HEK293 (cell line): ENCODE measurements around the gene PIK3R1.

Source experiments
- CTCF ChIA-PET: fragments of 350-600 bp; formaldehyde crosslinking; extraction: SDS; loops from one replicate; lab custom pipeline; 2021; ENCODE audit warnings: antibody characterized with exemption; lab: Yijun Ruan, JAX
- POLR2A ChIA-PET: fragments of 300-600 bp; formaldehyde crosslinking; extraction: SDS; loops from one replicate; lab custom pipeline; 2020; ENCODE audit warnings: antibody characterized with exemption, inconsistent platforms; lab: Yijun Ruan, JAX
- H3K27ac ChIP-seq: fragments of 200-500 bp; sonication (Bioruptor generic); 2 replicates; pipeline ENCODE4 v1.5.1; 2014; ENCODE audit warnings: low read depth, low read length, control low read depth, inconsistent platforms; ENCODE audit errors: extremely low read depth
- H3K36me3 ChIP-seq, 2 experiments: fragments of 200-500 bp in 1 of 2; sonication (Bioruptor generic) in 1 of 2; 1 replicate in 1 of 2; 2 replicates in 1 of 2; pipeline ENCODE4 v1.5.1; 2014 to 2017; ENCODE audit warnings: inconsistent platforms in 2 of 2, low read length in 2 of 2; ENCODE audit not compliant: control insufficient read depth in 2 of 2, insufficient read depth in 1 of 2
- H3K4me1 ChIP-seq: fragments of 200-500 bp; sonication (Bioruptor generic); 2 replicates; pipeline ENCODE4 v1.5.1; 2014; ENCODE audit warnings: mild to moderate bottlenecking, low read length, inconsistent platforms; ENCODE audit not compliant: control insufficient read depth, insufficient read depth
- H3K4me3 ChIP-seq: 2 replicates; pipeline ENCODE4 v1.5.1; 2011; ENCODE audit warnings: low read depth, mild to moderate bottlenecking, control low read depth, low read length, moderate library complexity
- H3K9me3 ChIP-seq: fragments of 200-500 bp; sonication (Bioruptor generic); 2 replicates; pipeline ENCODE4 v1.5.1; 2014; ENCODE audit warnings: low read depth, low read length, inconsistent platforms; ENCODE audit not compliant: control insufficient read depth, insufficient read depth
- HOXD13 ChIP-seq: sonication (generic); formaldehyde crosslinking; IDR thresholded peaks from 2 replicates; pipeline ENCODE4 v1.8.0; 2022; ENCODE audit warnings: missing genetic modification reagents, borderline replicate concordance
- KLF1 ChIP-seq: fragments of 450-650 bp; formaldehyde crosslinking; IDR thresholded peaks from 2 replicates; pipeline ENCODE4 v1.5.1; 2016; ENCODE audit warnings: missing biosample characterization, missing genetic modification characterization
- KLF8 ChIP-seq: fragments of 450-650 bp; formaldehyde crosslinking; IDR thresholded peaks from 2 replicates; pipeline ENCODE4 v1.5.1; 2016; ENCODE audit warnings: missing biosample characterization, missing genetic modification characterization
- SETDB1 ChIP-seq: IDR thresholded peaks from one replicate; pipeline ENCODE4 v1.6.1; 2017; ENCODE audit warnings: mild to moderate bottlenecking, low read length, moderate library complexity, mixed read lengths; ENCODE audit not compliant: insufficient read length
- ZNF132 ChIP-seq: fragments of 450-650 bp; formaldehyde crosslinking; IDR thresholded peaks from 2 replicates; pipeline ENCODE4 v1.5.1; 2017; ENCODE audit warnings: missing biosample characterization, missing genetic modification characterization, borderline replicate concordance
- ZNF169 ChIP-seq: fragments of 450-650 bp; formaldehyde crosslinking; IDR thresholded peaks from 2 replicates; pipeline ENCODE4 v1.5.1; 2016; ENCODE audit warnings: missing biosample characterization, missing genetic modification characterization
- ZNF175 ChIP-seq: fragments of 450-650 bp; formaldehyde crosslinking; IDR thresholded peaks from 2 replicates; pipeline ENCODE4 v1.5.1; 2016; ENCODE audit warnings: missing biosample characterization, missing genetic modification characterization
- ZNF184 ChIP-seq: fragments of 450-650 bp; IDR thresholded peaks from 2 replicates; pipeline ENCODE4 v1.5.1; 2018; ENCODE audit warnings: missing biosample characterization, mild to moderate bottlenecking, missing genetic modification characterization
- ZNF223 ChIP-seq: fragments of 450-650 bp; formaldehyde crosslinking; IDR thresholded peaks from 2 replicates; pipeline ENCODE4 v1.5.1; 2016; ENCODE audit warnings: missing biosample characterization, missing genetic modification characterization
- ZNF350 ChIP-seq: fragments of 450-650 bp; formaldehyde crosslinking; IDR thresholded peaks from 2 replicates; pipeline ENCODE4 v1.5.0; 2017; ENCODE audit warnings: missing biosample characterization, mild to moderate bottlenecking, missing genetic modification characterization
- ZNF366 ChIP-seq: fragments of 450-650 bp; formaldehyde crosslinking; conservative IDR thresholded peaks from 2 replicates; pipeline ENCODE4 v1.5.1; 2016; ENCODE audit warnings: missing biosample characterization, missing genetic modification characterization
- ZNF404 ChIP-seq: fragments of 450-650 bp; formaldehyde crosslinking; IDR thresholded peaks from 2 replicates; pipeline ENCODE4 v1.5.1; 2017; ENCODE audit warnings: missing biosample characterization, missing genetic modification characterization
- ZNF416 ChIP-seq: fragments of 450-650 bp; formaldehyde crosslinking; IDR thresholded peaks from 2 replicates; pipeline ENCODE4 v1.5.1; 2016; ENCODE audit warnings: missing biosample characterization, missing genetic modification characterization
- ZNF529 ChIP-seq: fragments of 450-650 bp; formaldehyde crosslinking; IDR thresholded peaks from 2 replicates; pipeline ENCODE4 v1.5.1; 2017; ENCODE audit warnings: missing genetic modification characterization, missing biosample characterization; ENCODE audit not compliant: insufficient replicate concordance
- ZNF544 ChIP-seq: fragments of 450-650 bp; formaldehyde crosslinking; IDR thresholded peaks from 2 replicates; pipeline ENCODE4 v1.5.0; 2017; ENCODE audit warnings: missing biosample characterization, missing genetic modification characterization
- ZNF561 ChIP-seq: fragments of 450-650 bp; IDR thresholded peaks from 2 replicates; pipeline ENCODE4 v1.5.1; 2018; ENCODE audit warnings: missing biosample characterization, missing genetic modification characterization, borderline replicate concordance
- ZNF639 ChIP-seq: fragments of 450-650 bp; formaldehyde crosslinking; IDR thresholded peaks from 2 replicates; pipeline ENCODE4 v1.5.1; 2016; ENCODE audit warnings: missing biosample characterization, missing genetic modification characterization
- ZNF747 ChIP-seq: fragments of 450-650 bp; formaldehyde crosslinking; IDR thresholded peaks from 2 replicates; pipeline ENCODE4 v1.5.1; 2016; ENCODE audit warnings: missing biosample characterization, missing genetic modification characterization
- ZSCAN16 ChIP-seq: fragments of 450-650 bp; formaldehyde crosslinking; IDR thresholded peaks from 2 replicates; pipeline ENCODE4 v1.5.1; 2016; ENCODE audit warnings: missing biosample characterization, missing genetic modification characterization
- ZSCAN5A ChIP-seq: fragments of 450-650 bp; formaldehyde crosslinking; IDR thresholded peaks from 2 replicates; pipeline ENCODE4 v1.5.1; 2016; ENCODE audit warnings: missing biosample characterization, missing genetic modification characterization
- TF ChIP-seq, protein P1 (sequence below): fragments of 450-650 bp; formaldehyde crosslinking; IDR thresholded peaks from 2 replicates; pipeline ENCODE4 v1.5.1; 2016; ENCODE audit warnings: missing biosample characterization, missing genetic modification characterization, low read depth
- TF ChIP-seq, protein P2 (sequence below): fragments of 450-650 bp; formaldehyde crosslinking; IDR thresholded peaks from 2 replicates; pipeline ENCODE4 v1.5.1; 2016; ENCODE audit warnings: missing biosample characterization, missing genetic modification characterization
- TF ChIP-seq, protein P3 (sequence below): fragments of 450-650 bp; formaldehyde crosslinking; IDR thresholded peaks from 2 replicates; pipeline ENCODE4 v1.5.1; 2016; ENCODE audit warnings: missing biosample characterization, missing genetic modification characterization
- TF ChIP-seq, protein P4 (sequence below): fragments of 450-650 bp; formaldehyde crosslinking; IDR thresholded peaks from 2 replicates; pipeline ENCODE4 v1.5.1; 2016; ENCODE audit warnings: missing biosample characterization, missing genetic modification characterization

Gene PIK3R1

DNA sequence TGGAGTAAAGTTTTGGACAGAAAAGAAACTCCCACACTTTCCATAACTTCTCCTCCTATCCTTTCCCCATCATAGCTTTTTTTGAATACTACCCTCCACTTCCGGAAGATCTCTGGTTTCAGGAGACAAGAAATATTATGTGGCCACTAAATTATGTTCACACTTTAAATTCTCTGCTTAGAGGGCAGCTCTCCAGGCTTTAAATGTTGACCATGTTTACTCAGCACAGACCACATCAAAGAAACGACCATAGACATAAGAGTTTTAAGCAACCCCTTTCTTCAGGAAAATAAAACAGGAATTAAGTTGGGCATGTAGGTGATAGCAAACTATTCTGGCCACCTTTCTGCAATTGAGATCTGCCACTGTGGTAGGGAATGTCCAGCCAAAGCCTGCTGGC lies 97.8 kb downstream of the PIK3R1 start:
- H3K4me1 ChIP-seq: no peaks in the 10 kb centered on the region
- no peak overlapping the region for H3K27ac ChIP-seq
- H3K9me3 ChIP-seq: no peaks in the 10 kb centered on the region
- H3K4me3 ChIP-seq: no peak overlapping the region
- ChIA-PET CTCF (interaction anchor here (0.5 kb wide), 2 partner anchors 56 to 234 kb away, joined by 3 to 5 read pairs; no protein-coding TSS in a partner anchor), POLR2A (no interaction called here)
- TF ChIP-seq ZNF169 (tag by site-specific recombination): no peak
- TF ChIP-seq ZNF184 (tag by site-specific recombination): no peak
- TF ChIP-seq HOXD13: no peak
- TF ChIP-seq ZNF561: no peak
- no peak for TF ChIP-seq ZNF366 (tag by site-specific recombination)
- no peak for TF ChIP-seq ZNF223 (tag by site-specific recombination)
- no peak for TF ChIP-seq ZNF544 (tag by site-specific recombination)
- TF ChIP-seq ZNF132: no peak
- no peak for TF ChIP-seq KLF8
- no peak for TF ChIP-seq ZSCAN16
- no peak for TF ChIP-seq ZNF350 (tag by site-specific recombination)
- no peaks in the 10 kb centered on the region for H3K36me3 ChIP-seq

DNA sequence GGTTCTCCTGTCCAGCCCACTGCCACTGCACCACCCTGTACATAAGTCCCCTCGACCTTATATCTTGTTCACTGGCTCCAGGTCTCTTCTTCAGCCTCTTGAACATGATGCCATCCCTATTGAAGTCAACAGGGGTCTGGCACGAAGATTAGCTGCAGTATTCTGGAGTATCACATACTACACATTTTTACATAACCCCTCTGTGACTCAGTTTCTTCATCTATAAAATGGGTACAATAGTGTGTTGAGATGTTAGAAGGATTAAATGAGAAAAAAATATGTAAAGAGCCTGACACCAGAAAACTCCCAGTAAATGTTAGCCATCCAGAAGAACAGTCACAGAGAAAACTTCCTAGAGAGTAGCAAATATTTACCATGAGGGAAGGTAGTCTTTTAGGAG lies 98.9 kb downstream of the PIK3R1 start:
- Histone ChIP-seq H3K9me3 (no peaks in the 10 kb centered on the region), H3K4me1 (no peaks in the 10 kb centered on the region), H3K4me3 (no peak overlapping the region)
- CTCF ChIA-PET: no interaction called here
- POLR2A ChIA-PET: no interaction called here
- TF ChIP-seq, protein P1, sequence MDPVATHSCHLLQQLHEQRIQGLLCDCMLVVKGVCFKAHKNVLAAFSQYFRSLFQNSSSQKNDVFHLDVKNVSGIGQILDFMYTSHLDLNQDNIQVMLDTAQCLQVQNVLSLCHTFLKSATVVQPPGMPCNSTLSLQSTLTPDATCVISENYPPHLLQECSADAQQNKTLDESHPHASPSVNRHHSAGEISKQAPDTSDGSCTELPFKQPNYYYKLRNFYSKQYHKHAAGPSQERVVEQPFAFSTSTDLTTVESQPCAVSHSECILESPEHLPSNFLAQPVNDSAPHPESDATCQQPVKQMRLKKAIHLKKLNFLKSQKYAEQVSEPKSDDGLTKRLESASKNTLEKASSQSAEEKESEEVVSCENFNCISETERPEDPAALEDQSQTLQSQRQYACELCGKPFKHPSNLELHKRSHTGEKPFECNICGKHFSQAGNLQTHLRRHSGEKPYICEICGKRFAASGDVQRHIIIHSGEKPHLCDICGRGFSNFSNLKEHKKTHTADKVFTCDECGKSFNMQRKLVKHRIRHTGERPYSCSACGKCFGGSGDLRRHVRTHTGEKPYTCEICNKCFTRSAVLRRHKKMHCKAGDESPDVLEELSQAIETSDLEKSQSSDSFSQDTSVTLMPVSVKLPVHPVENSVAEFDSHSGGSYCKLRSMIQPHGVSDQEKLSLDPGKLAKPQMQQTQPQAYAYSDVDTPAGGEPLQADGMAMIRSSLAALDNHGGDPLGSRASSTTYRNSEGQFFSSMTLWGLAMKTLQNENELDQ (tag by site-specific recombination): no peak
- TF ChIP-seq ZNF404 (tag by site-specific recombination) (no peak), ZSCAN5A (no peak)
- TF ChIP-seq, protein P2, sequence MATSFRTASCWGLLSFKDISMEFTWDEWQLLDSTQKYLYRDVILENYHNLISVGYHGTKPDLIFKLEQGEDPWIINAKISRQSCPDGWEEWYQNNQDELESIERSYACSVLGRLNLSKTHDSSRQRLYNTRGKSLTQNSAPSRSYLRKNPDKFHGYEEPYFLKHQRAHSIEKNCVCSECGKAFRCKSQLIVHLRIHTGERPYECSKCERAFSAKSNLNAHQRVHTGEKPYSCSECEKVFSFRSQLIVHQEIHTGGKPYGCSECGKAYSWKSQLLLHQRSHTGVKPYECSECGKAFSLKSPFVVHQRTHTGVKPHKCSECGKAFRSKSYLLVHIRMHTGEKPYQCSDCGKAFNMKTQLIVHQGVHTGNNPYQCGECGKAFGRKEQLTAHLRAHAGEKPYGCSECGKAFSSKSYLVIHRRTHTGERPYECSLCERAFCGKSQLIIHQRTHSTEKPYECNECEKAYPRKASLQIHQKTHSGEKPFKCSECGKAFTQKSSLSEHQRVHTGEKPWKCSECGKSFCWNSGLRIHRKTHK (tag by site-specific recombination): no peak
- TF ChIP-seq, all 188 proteins: peak for 0
- H3K27ac ChIP-seq: no peak overlapping the region
- no peaks in the 10 kb centered on the region for H3K36me3 ChIP-seq

DNA sequence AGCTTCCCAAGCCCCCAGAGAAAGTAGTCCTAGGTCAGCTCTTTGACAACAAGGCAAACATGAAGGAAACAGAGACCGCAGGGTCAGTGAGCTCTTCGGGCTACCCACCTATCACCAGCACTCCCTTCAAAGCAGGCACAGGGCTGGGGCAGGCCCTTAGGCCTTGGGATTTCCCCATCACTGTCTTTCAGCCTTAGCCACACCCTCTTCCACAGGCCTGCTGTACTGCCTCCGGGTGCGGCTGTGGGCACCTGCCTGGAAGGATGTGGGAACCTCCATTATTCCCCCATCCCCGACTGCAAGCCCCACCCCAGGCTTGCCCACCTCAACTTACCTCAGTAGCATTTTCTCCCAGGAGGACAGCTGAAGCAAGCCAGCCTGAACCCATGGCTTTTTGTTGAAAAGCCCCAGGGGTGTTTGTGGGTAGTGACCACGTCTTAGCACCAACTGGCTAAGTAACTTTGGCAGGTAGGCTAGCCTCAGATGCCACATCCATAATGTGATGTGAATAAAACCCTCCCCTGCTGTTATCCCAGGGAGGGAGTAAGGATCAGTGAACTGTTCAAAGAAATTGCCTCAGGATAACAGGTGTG lies 100.2 kb downstream of the PIK3R1 start:
- POLR2A ChIA-PET: interaction anchor here (0.7 kb wide), 1 partner anchor 9 kb away, joined by 3 read pairs; no protein-coding TSS in a partner anchor
- H3K4me1 ChIP-seq: no peaks in the 10 kb centered on the region
- no peak overlapping the region for H3K27ac ChIP-seq
- H3K4me3 ChIP-seq: no peak overlapping the region
- TF ChIP-seq SETDB1 (no peak), ZNF639 (no peak), ZNF529 (tag by site-specific recombination) (no peak), ZNF175 (tag by site-specific recombination) (no peak), ZNF416 (tag by site-specific recombination) (no peak), KLF1 (tag by site-specific recombination) (no peak), ZNF747 (tag by site-specific recombination) (no peak)
- TF ChIP-seq, protein P3, sequence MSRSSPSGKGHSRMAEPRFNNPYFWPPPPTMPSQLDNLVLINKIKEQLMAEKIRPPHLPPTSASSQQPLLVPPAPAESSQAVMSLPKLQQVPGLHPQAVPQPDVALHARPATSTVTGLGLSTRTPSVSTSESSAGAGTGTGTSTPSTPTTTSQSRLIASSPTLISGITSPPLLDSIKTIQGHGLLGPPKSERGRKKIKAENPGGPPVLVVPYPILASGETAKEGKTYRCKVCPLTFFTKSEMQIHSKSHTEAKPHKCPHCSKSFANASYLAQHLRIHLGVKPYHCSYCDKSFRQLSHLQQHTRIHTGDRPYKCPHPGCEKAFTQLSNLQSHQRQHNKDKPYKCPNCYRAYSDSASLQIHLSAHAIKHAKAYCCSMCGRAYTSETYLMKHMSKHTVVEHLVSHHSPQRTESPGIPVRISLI (tag by site-specific recombination): no peak
- TF ChIP-seq, protein P4, sequence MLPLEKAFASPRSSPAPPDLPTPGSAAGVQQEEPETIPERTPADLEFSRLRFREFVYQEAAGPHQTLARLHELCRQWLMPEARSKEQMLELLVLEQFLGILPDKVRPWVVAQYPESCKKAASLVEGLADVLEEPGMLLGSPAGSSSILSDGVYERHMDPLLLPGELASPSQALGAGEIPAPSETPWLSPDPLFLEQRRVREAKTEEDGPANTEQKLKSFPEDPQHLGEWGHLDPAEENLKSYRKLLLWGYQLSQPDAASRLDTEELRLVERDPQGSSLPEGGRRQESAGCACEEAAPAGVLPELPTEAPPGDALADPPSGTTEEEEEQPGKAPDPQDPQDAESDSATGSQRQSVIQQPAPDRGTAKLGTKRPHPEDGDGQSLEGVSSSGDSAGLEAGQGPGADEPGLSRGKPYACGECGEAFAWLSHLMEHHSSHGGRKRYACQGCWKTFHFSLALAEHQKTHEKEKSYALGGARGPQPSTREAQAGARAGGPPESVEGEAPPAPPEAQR (tag by site-specific recombination): no peak
- no peaks in the 10 kb centered on the region for H3K9me3 ChIP-seq
- CTCF ChIA-PET: interaction anchor here (1.2 kb wide), 1 partner anchor 30 kb away, joined by 3 read pairs; no protein-coding TSS in a partner anchor
- no peaks in the 10 kb centered on the region for H3K36me3 ChIP-seq
